ENCODE data around the gene DHRS11.

GRCh38 chr17:36609498-36609862 is 17.8 kb downstream of the DHRS11 start:
- no peak for TF ChIP-seq ARNTL (CRISPR knock-in tag; IDR thresholded peaks at IDR 0.05; ENCODE audit: borderline replicate concordance, low read depth)
- no peak for TF ChIP-seq TSHZ2 (CRISPR knock-in tag; IDR thresholded peaks at IDR 0.05)
- no peak for TF ChIP-seq POU6F1 (CRISPR knock-in tag; IDR thresholded peaks at IDR 0.05; ENCODE audit: borderline replicate concordance, low read depth)
- TF ChIP-seq CSDC2 (CRISPR knock-in tag; IDR thresholded peaks at IDR 0.05) = no peak
